HepG2 (cell line): Measurements from ENCODE around the gene NXT1. TPM values are rescaled to one million over a fixed set of nuclear protein-coding genes. Genes with fewer than 3 reads are reported as not detected.

Experiments
- CENPT ChIP-seq: sonication (generic); formaldehyde crosslinking; IDR thresholded peaks from 2 replicates; pipeline ENCODE4 v1.8.0; 2022; ENCODE audit warnings: low read depth, mild to moderate bottlenecking, moderate library complexity, missing genetic modification reagents
- DNMT3B ChIP-seq: conservative IDR thresholded peaks from 2 replicates; pipeline ENCODE4 v1.6.1; 2016; ENCODE audit warnings: missing biosample characterization, control low read depth
- GATA4 ChIP-seq: sonication (generic); IDR thresholded peaks from 2 replicates; pipeline ENCODE4 v1.6.1; 2016; ENCODE audit warnings: antibody characterized with exemption, low read depth, borderline replicate concordance
- MAFF ChIP-seq: IDR thresholded peaks from 2 replicates; pipeline ENCODE4 v1.6.1; 2011; ENCODE audit warnings: low read depth, low read length, improper control_type of control experiment
- PCBP1 ChIP-seq: fragments of 200-400 bp; formaldehyde crosslinking; IDR thresholded peaks from 2 replicates; pipeline ENCODE4 v1.6.1; 2017; ENCODE audit warnings: mild to moderate bottlenecking, low read depth, low read length, borderline replicate concordance
- PITX1 ChIP-seq: sonication (generic); formaldehyde crosslinking; IDR thresholded peaks from 2 replicates; pipeline ENCODE4 v1.5.1; 2020; ENCODE audit warnings: mild to moderate bottlenecking, missing genetic modification reagents
- REL ChIP-seq: sonication (generic); formaldehyde crosslinking; conservative IDR thresholded peaks from 2 replicates; pipeline ENCODE4 v1.8.0; 2022; ENCODE audit warnings: mild to moderate bottlenecking, missing genetic modification reagents, moderate library complexity
- ZKSCAN5 ChIP-seq: sonication (generic); formaldehyde crosslinking; IDR thresholded peaks from 2 replicates; pipeline ENCODE4 v1.5.1; 2020; ENCODE audit warnings: mild to moderate bottlenecking, missing genetic modification reagents
- ZNF10 ChIP-seq: sonication (generic); formaldehyde crosslinking; IDR thresholded peaks from 2 replicates; pipeline ENCODE4 v1.4.0; 2020; ENCODE audit warnings: mild to moderate bottlenecking, low read depth, missing genetic modification reagents, borderline replicate concordance
- ZNF3 ChIP-seq: IDR thresholded peaks from 2 replicates; pipeline ENCODE4 v1.7.0; 2017; ENCODE audit warnings: inconsistent platforms
- ZNF567 ChIP-seq: sonication (generic); formaldehyde crosslinking; IDR thresholded peaks from 2 replicates; pipeline ENCODE4 v1.8.1; 2023; ENCODE audit warnings: mild to moderate bottlenecking, missing genetic modification reagents, borderline replicate concordance
- ZNF839 ChIP-seq: sonication (generic); formaldehyde crosslinking; IDR thresholded peaks from 2 replicates; pipeline ENCODE4 v1.4.0; 2020; ENCODE audit warnings: missing genetic modification reagents, mild to moderate bottlenecking, borderline replicate concordance
- polyA plus RNA-seq, 8 experiments: library from polyadenylated mRNA; depleted of rRNA in 3 of 8; stranded (reverse) in 7 of 8; unstranded in 1 of 8; fragments of >200 nt; fragmentation: Illumina TruSeq in 4 of 8; extraction: Trizol in 4 of 8; gene quantifications; 2 replicates each; pipeline versions ENCODE4 v1.2.1 to v1.2.3, GENCODE V29; 2011 to 2016; ENCODE audit warnings: low read depth in 4 of 8, missing spikeins in 1 of 8, mixed read lengths in 1 of 8; ENCODE audit not compliant: insufficient read depth in 1 of 8
- total RNA-seq, 5 experiments: library from RNA; depleted of rRNA; stranded (reverse); fragments of >200 nt; fragmentation: Illumina TruSeq; extraction: Trizol; gene quantifications; 2 replicates each; pipeline ENCODE4 v1.2.3, GENCODE V29; 2016; ENCODE audit warnings: low read depth in 1 of 5
- TF ChIP-seq, protein P1 (sequence below): sonication (generic); formaldehyde crosslinking; IDR thresholded peaks from 2 replicates; pipeline ENCODE4 v1.5.1; 2020; ENCODE audit warnings: mild to moderate bottlenecking, missing genetic modification reagents, moderate library complexity
- TF ChIP-seq, protein P2 (sequence below): sonication (generic); formaldehyde crosslinking; IDR thresholded peaks from 2 replicates; pipeline ENCODE4 v1.4.0; 2020; ENCODE audit warnings: missing genetic modification reagents
- TF ChIP-seq, protein P3 (sequence below): IDR thresholded peaks from 2 replicates; pipeline ENCODE4 v1.6.1; 2016; ENCODE audit warnings: low read depth, missing genetic modification reagents, missing compliant biosample characterization
- TF ChIP-seq, protein P4 (sequence below): sonication (generic); formaldehyde crosslinking; IDR thresholded peaks from 2 replicates; pipeline ENCODE4 v1.5.1; 2020; ENCODE audit warnings: missing genetic modification reagents, mild to moderate bottlenecking, borderline replicate concordance

NXT1 gene
- total and polyA plus RNA-seq, 2 of the 13 experiments (the other 11 are each of a cell fraction or from before 2014, with no cell fraction given), result 35.6 to 65.9 TPM

DNA sequence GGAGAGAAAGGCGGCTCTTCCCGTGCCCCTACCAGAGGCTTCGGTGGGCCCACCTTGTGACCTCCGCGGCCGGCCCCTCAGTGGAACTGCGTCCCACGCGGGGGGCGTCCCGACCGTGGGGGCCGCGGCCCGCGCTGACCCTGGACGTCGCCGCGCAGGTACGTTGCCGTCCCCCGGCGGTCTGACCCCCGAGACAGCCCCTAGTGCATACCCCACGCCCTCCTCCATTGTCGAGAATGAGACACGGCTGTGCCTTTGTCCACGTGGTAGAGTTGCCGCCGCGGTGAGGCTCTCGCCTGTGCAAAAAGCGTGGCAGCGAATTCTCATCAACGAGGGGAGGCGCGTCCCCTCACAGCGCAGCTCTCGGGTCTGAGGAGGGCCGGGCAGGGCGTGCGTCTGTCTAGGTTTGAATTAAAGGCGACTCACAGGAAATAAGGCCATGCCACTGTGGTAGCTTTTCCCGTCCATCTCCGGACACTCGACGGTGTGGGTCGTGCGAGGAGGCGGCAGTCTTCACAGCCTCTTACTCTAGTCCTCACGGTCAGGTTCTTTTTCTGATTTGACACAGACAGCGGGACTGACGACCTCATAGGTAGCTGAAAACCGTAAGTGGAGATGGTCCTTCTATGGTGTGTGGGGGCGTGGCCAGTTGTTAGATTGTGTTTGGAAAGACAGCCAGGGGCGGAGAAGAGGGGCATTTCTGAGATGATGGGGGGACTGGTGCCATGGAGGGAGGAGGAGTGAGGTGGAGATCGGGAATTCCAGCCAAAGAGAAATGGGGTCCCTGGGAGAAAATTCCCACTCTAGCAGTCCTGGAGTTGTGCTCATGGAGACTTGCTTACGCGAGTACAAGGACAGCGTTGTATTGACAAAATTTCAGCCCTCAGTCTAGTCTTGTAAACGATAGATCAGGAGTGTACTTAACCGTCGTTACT lies 580 bp downstream of the NXT1 start (continued):
- TF ChIP-seq, protein P1, sequence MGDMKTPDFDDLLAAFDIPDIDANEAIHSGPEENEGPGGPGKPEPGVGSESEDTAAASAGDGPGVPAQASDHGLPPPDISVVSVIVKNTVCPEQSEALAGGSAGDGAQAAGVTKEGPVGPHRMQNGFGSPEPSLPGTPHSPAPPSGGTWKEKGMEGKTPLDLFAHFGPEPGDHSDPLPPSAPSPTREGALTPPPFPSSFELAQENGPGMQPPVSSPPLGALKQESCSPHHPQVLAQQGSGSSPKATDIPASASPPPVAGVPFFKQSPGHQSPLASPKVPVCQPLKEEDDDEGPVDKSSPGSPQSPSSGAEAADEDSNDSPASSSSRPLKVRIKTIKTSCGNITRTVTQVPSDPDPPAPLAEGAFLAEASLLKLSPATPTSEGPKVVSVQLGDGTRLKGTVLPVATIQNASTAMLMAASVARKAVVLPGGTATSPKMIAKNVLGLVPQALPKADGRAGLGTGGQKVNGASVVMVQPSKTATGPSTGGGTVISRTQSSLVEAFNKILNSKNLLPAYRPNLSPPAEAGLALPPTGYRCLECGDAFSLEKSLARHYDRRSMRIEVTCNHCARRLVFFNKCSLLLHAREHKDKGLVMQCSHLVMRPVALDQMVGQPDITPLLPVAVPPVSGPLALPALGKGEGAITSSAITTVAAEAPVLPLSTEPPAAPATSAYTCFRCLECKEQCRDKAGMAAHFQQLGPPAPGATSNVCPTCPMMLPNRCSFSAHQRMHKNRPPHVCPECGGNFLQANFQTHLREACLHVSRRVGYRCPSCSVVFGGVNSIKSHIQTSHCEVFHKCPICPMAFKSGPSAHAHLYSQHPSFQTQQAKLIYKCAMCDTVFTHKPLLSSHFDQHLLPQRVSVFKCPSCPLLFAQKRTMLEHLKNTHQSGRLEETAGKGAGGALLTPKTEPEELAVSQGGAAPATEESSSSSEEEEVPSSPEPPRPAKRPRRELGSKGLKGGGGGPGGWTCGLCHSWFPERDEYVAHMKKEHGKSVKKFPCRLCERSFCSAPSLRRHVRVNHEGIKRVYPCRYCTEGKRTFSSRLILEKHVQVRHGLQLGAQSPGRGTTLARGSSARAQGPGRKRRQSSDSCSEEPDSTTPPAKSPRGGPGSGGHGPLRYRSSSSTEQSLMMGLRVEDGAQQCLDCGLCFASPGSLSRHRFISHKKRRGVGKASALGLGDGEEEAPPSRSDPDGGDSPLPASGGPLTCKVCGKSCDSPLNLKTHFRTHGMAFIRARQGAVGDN (CRISPR knock-in tag), result peak; percentile 78
- TF ChIP-seq, protein P2, sequence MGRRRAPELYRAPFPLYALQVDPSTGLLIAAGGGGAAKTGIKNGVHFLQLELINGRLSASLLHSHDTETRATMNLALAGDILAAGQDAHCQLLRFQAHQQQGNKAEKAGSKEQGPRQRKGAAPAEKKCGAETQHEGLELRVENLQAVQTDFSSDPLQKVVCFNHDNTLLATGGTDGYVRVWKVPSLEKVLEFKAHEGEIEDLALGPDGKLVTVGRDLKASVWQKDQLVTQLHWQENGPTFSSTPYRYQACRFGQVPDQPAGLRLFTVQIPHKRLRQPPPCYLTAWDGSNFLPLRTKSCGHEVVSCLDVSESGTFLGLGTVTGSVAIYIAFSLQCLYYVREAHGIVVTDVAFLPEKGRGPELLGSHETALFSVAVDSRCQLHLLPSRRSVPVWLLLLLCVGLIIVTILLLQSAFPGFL (CRISPR knock-in tag), result no peak
- TF ChIP-seq DNMT3B (CRISPR knock-in tag) (no peak), MAFF (no peak), ZNF3 (no peak), GATA4 (no peak), REL (CRISPR knock-in tag) (peak; percentile 78; the same call in 1 of the 2 replicates), ZKSCAN5 (CRISPR knock-in tag) (no peak), PCBP1 (no peak), ZNF839 (CRISPR knock-in tag) (peak; percentile 93; the same call in 1 of the 2 replicates), ZNF567 (CRISPR knock-in tag) (no peak), PITX1 (CRISPR knock-in tag) (no peak), CENPT (CRISPR knock-in tag) (no peak), ZNF10 (CRISPR knock-in tag) (no peak; the same call in 1 of the 2 replicates)
- TF ChIP-seq, protein P3, sequence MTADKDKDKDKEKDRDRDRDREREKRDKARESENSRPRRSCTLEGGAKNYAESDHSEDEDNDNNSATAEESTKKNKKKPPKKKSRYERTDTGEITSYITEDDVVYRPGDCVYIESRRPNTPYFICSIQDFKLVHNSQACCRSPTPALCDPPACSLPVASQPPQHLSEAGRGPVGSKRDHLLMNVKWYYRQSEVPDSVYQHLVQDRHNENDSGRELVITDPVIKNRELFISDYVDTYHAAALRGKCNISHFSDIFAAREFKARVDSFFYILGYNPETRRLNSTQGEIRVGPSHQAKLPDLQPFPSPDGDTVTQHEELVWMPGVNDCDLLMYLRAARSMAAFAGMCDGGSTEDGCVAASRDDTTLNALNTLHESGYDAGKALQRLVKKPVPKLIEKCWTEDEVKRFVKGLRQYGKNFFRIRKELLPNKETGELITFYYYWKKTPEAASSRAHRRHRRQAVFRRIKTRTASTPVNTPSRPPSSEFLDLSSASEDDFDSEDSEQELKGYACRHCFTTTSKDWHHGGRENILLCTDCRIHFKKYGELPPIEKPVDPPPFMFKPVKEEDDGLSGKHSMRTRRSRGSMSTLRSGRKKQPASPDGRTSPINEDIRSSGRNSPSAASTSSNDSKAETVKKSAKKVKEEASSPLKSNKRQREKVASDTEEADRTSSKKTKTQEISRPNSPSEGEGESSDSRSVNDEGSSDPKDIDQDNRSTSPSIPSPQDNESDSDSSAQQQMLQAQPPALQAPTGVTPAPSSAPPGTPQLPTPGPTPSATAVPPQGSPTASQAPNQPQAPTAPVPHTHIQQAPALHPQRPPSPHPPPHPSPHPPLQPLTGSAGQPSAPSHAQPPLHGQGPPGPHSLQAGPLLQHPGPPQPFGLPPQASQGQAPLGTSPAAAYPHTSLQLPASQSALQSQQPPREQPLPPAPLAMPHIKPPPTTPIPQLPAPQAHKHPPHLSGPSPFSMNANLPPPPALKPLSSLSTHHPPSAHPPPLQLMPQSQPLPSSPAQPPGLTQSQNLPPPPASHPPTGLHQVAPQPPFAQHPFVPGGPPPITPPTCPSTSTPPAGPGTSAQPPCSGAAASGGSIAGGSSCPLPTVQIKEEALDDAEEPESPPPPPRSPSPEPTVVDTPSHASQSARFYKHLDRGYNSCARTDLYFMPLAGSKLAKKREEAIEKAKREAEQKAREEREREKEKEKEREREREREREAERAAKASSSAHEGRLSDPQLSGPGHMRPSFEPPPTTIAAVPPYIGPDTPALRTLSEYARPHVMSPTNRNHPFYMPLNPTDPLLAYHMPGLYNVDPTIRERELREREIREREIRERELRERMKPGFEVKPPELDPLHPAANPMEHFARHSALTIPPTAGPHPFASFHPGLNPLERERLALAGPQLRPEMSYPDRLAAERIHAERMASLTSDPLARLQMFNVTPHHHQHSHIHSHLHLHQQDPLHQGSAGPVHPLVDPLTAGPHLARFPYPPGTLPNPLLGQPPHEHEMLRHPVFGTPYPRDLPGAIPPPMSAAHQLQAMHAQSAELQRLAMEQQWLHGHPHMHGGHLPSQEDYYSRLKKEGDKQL, result no peak
- TF ChIP-seq, protein P4, sequence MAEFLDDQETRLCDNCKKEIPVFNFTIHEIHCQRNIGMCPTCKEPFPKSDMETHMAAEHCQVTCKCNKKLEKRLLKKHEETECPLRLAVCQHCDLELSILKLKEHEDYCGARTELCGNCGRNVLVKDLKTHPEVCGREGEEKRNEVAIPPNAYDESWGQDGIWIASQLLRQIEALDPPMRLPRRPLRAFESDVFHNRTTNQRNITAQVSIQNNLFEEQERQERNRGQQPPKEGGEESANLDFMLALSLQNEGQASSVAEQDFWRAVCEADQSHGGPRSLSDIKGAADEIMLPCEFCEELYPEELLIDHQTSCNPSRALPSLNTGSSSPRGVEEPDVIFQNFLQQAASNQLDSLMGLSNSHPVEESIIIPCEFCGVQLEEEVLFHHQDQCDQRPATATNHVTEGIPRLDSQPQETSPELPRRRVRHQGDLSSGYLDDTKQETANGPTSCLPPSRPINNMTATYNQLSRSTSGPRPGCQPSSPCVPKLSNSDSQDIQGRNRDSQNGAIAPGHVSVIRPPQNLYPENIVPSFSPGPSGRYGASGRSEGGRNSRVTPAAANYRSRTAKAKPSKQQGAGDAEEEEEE (CRISPR knock-in tag), result no peak
